KMS-11 (cell line): Measurements from ENCODE around the gene ACTR1A.

Experiments used
- H2AFZ ChIP-seq: fragments of 200-600 bp; sonication (generic); 2 replicates; pipeline ENCODE4 v1.6.1; 2016; ENCODE audit warnings: antibody characterized with exemption, mixed run types, low read depth
- H3K27ac ChIP-seq: fragments of 200-600 bp; sonication (generic); 2 replicates; pipeline ENCODE4 v1.6.1; 2016; ENCODE audit warnings: mild to moderate bottlenecking, mixed run types
- H3K27me3 ChIP-seq: fragments of 200-600 bp; sonication (generic); 2 replicates; pipeline ENCODE4 v1.6.1; 2017; ENCODE audit warnings: mild to moderate bottlenecking, low read depth, mixed run types, moderate library complexity; ENCODE audit not compliant: insufficient read depth
- H3K36me3 ChIP-seq: fragments of 200-600 bp; sonication (generic); 2 replicates; pipeline ENCODE4 v1.6.1; 2017; ENCODE audit warnings: mild to moderate bottlenecking, mixed run types; ENCODE audit not compliant: insufficient read depth
- H3K4me1 ChIP-seq: fragments of 200-600 bp; sonication (generic); 2 replicates; pipeline ENCODE4 v1.6.1; 2016; ENCODE audit warnings: mild to moderate bottlenecking, low read depth, mixed run types; ENCODE audit not compliant: poor library complexity, severe bottlenecking
- H3K4me2 ChIP-seq: fragments of 200-600 bp; sonication (generic); 2 replicates; pipeline ENCODE4 v1.7.0; 2016; ENCODE audit warnings: mild to moderate bottlenecking, mixed run types
- H3K4me3 ChIP-seq: fragments of 200-600 bp; sonication (generic); IDR thresholded peaks from 2 replicates; pipeline ENCODE4 v1.6.1; 2017; ENCODE audit warnings: low read depth, low read length, mixed read lengths; ENCODE audit not compliant: insufficient read depth
- H3K79me2 ChIP-seq: fragments of 200-600 bp; sonication (generic); 2 replicates; pipeline ENCODE4 v1.6.1; 2016; ENCODE audit warnings: low read depth, mixed run types; ENCODE audit not compliant: insufficient read depth
- H3K9ac ChIP-seq: fragments of 200-600 bp; sonication (generic); 2 replicates; pipeline ENCODE4 v1.6.1; 2016; ENCODE audit warnings: mild to moderate bottlenecking, mixed run types
- H4K20me1 ChIP-seq: fragments of 200-600 bp; sonication (generic); 2 replicates; pipeline ENCODE4 v1.6.1; 2016; ENCODE audit warnings: mild to moderate bottlenecking, mixed run types; ENCODE audit not compliant: insufficient read depth
- TF ChIP-seq, protein P1 (sequence below): fragments of 200-600 bp; sonication (generic); conservative IDR thresholded peaks from 2 replicates; pipeline ENCODE4 v1.6.1; 2017; ENCODE audit warnings: low read depth, mild to moderate bottlenecking, antibody characterized with exemption, low read length, moderate library complexity, mixed read lengths

ACTR1A gene

DNA sequence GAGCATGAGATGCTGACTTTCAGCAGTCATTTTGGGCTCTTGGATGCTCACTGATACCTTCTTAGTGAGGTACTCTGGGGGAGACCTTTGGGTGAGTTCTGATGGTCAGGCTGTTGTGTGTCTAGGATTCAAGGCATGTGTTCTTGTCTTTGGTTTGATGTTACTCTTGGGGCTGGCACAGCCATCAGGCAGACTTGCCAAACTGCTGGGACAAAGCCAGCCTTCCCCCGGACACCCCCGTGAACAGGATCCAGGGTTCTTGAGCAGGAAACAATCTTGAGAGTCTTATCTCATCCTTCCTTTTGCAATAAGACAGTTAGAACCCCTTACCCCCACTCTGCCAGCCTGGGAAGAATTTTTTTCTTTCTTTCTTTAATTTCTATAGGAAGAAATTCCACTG is 43.5 kb upstream of the ACTR1A start:
- TF ChIP-seq, protein P1, sequence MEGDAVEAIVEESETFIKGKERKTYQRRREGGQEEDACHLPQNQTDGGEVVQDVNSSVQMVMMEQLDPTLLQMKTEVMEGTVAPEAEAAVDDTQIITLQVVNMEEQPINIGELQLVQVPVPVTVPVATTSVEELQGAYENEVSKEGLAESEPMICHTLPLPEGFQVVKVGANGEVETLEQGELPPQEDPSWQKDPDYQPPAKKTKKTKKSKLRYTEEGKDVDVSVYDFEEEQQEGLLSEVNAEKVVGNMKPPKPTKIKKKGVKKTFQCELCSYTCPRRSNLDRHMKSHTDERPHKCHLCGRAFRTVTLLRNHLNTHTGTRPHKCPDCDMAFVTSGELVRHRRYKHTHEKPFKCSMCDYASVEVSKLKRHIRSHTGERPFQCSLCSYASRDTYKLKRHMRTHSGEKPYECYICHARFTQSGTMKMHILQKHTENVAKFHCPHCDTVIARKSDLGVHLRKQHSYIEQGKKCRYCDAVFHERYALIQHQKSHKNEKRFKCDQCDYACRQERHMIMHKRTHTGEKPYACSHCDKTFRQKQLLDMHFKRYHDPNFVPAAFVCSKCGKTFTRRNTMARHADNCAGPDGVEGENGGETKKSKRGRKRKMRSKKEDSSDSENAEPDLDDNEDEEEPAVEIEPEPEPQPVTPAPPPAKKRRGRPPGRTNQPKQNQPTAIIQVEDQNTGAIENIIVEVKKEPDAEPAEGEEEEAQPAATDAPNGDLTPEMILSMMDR, result no peak
- H3K79me2 ChIP-seq, result no peaks in the 10 kb centered on the region
- H3K4me3 ChIP-seq, result no peak overlapping the region
- no peaks in the 10 kb centered on the region for H3K4me1 ChIP-seq
- no peaks in the 10 kb centered on the region for H3K27me3 ChIP-seq
- H2AFZ ChIP-seq, result no peak overlapping the region
- H3K9ac ChIP-seq, result no peak overlapping the region
- H3K4me2 ChIP-seq, result no peak overlapping the region
- H3K27ac ChIP-seq, result no peak overlapping the region
- no peaks in the 10 kb centered on the region for H3K36me3 ChIP-seq
- no peaks in the 10 kb centered on the region for H4K20me1 ChIP-seq

DNA sequence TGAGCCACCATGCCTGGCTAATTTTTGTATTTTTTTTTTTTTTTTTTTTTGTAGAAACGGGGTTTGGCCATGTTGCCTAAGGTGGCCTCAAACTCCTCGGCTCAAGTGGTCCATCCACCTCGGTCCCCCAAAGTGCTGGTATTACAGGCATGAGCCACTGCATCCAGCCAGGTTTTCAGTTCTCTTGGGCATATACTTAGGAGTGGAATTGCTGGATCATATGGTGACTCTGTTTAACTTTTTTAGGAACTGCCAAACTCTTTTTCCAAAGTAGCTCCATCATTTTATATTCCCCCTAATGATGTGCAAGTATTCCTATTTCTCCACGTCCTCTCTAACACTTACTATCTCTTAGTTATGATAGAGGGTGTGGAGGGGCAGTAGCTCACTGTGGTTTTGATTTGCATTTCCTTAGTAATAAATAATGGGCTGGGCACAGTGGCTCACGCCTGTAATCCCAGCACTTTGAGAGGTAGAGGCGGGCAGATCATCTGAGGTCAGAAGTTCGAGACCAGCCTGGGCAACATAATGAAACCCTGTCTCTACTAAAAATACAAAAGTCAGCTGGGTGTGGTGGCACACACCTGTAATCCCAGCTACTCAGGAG is 42.9 kb upstream of the ACTR1A start:
- Histone ChIP-seq H3K27me3 (no peaks in the 10 kb centered on the region), H2AFZ (no peak overlapping the region), H4K20me1 (no peaks in the 10 kb centered on the region), H3K4me3 (no peak overlapping the region), H3K36me3 (no peaks in the 10 kb centered on the region), H3K4me1 (no peaks in the 10 kb centered on the region), H3K4me2 (no peak overlapping the region), H3K79me2 (no peaks in the 10 kb centered on the region), H3K27ac (no peak overlapping the region), H3K9ac (no peak overlapping the region)
- TF ChIP-seq, protein P1, result no peak

DNA sequence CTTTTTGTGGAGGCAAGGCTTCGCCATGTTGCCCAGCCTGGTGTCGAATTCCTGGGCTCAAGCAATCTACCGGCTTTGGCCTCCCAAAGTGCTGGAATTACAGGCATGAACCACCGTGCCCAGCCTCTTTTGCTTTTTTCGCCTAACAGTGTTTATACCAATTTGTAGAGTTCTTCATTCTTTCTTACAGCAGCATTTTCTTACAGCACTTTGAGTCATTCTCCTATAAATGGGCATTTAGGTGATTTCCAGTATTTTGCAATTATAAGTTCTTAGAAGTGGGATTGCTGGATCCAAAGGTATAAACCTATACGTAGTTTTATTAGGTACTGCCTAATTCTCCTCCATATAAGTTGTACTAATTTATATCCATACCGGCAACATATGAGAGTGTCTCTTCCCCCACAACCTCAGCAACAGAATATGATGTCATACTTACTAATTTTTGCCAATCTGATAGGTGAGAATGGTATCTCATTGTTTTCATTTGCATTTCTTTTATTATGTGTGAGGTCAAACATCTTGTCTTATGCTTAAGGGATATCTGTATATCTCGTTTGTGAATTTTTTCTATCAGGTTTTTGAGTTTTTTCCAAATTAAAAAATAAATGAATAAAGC is 40.4 kb upstream of the ACTR1A start:
- H3K9ac ChIP-seq, result no peak overlapping the region
- no peak overlapping the region for H3K4me2 ChIP-seq
- TF ChIP-seq, protein P1, result no peak
- no peak overlapping the region for H2AFZ ChIP-seq
- no peaks in the 10 kb centered on the region for H3K4me1 ChIP-seq
- H3K4me3 ChIP-seq, result no peak overlapping the region
- H3K27me3 ChIP-seq, result no peaks in the 10 kb centered on the region
- no peaks in the 10 kb centered on the region for H4K20me1 ChIP-seq
- H3K27ac ChIP-seq, result no peak overlapping the region
- H3K36me3 ChIP-seq, result no peaks in the 10 kb centered on the region
- no peaks in the 10 kb centered on the region for H3K79me2 ChIP-seq

DNA sequence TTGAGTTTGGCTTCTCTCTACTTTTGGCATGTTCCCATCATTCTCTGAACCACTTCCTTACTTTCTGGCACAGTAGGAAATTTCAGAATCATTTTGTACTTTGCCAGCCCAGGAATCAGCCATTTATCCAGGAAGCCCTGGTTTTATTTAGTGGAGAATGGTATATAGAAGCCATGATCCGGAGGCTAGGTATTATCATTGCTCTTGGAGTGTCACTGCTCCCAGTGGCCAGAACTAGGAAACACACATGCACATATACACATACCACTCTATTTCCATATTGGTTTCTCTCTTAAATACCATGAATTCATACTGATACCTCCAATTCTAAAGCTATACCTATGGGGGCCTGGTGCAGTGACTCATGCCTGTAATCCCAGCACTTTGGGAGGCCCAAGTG is 37.5 kb upstream of the ACTR1A start:
- Histone ChIP-seq H3K27me3 (no peaks in the 10 kb centered on the region), H3K4me2 (no peak overlapping the region), H3K9ac (no peak overlapping the region), H2AFZ (no peak overlapping the region), H3K27ac (no peak overlapping the region), H3K79me2 (no peaks in the 10 kb centered on the region), H4K20me1 (no peaks in the 10 kb centered on the region), H3K4me1 (peaks cover 3% of the 10 kb centered on the region), H3K36me3 (no peaks in the 10 kb centered on the region), H3K4me3 (no peak overlapping the region)
- TF ChIP-seq, protein P1, result peak; percentile 36; the same call in 1 of the 2 replicates
